HepG2 (cell line): Measurements from ENCODE around the gene MYLK3. TPM values are rescaled to one million over a fixed set of nuclear protein-coding genes. Genes with fewer than 3 reads are reported as not detected.
A peak's percentile ranks its signal among the peaks of the same experiment; 100 is the strongest.

Experiments
- ARNT ChIP-seq: fragments of 450-650 bp; IDR thresholded peaks from 2 replicates; pipeline ENCODE4 v1.6.1; 2017
- DPF2 ChIP-seq: sonication (generic); formaldehyde crosslinking; IDR thresholded peaks from 2 replicates; pipeline ENCODE4 v1.4.0; 2020; ENCODE audit warnings: mild to moderate bottlenecking, low read depth, missing genetic modification reagents, borderline replicate concordance
- JARID2 ChIP-seq: sonication (generic); formaldehyde crosslinking; IDR thresholded peaks from 2 replicates; pipeline ENCODE4 v1.8.1; 2023; ENCODE audit warnings: missing genetic modification reagents, inconsistent platforms; ENCODE audit not compliant: insufficient replicate concordance
- MAF1 ChIP-seq: sonication (generic); formaldehyde crosslinking; IDR thresholded peaks from 2 replicates; pipeline ENCODE4 v1.5.0; 2020; ENCODE audit warnings: missing genetic modification reagents, borderline replicate concordance
- NFRKB ChIP-seq: fragments of 450-650 bp; IDR thresholded peaks from 2 replicates; pipeline ENCODE4 v1.6.1; 2017
- SIX4 ChIP-seq: sonication (generic); formaldehyde crosslinking; IDR thresholded peaks from 2 replicates; pipeline ENCODE4 v1.4.0; 2020; ENCODE audit warnings: missing genetic modification reagents
- SKIL ChIP-seq: sonication (generic); formaldehyde crosslinking; IDR thresholded peaks from 2 replicates; pipeline ENCODE4 v1.8.0; 2022; ENCODE audit warnings: missing genetic modification reagents, mild to moderate bottlenecking, moderate library complexity, borderline replicate concordance
- SOX6 ChIP-seq, 2 experiments: fragments of 450-650 bp in 1 of 2; sonication (generic) in 1 of 2; formaldehyde crosslinking in 1 of 2; IDR thresholded peaks; 2 replicates each; pipeline versions ENCODE4 v1.4.0 to v1.6.1; 2017 to 2020; ENCODE audit warnings: antibody characterized with exemption in 1 of 2, mild to moderate bottlenecking in 1 of 2, missing genetic modification reagents in 1 of 2
- SRF ChIP-seq: IDR thresholded peaks from 2 replicates; pipeline ENCODE4 v1.6.1; 2011; ENCODE audit warnings: mild to moderate bottlenecking, low read depth, low read length, moderate library complexity
- TBX3 ChIP-seq: fragments of 450-650 bp; IDR thresholded peaks from 2 replicates; pipeline ENCODE4 v1.6.1; 2017; ENCODE audit warnings: antibody characterized with exemption, mild to moderate bottlenecking, inconsistent platforms, borderline replicate concordance
- YEATS2 ChIP-seq: sonication (generic); formaldehyde crosslinking; IDR thresholded peaks from 2 replicates; pipeline ENCODE4 v1.4.0; 2020; ENCODE audit warnings: missing genetic modification reagents, borderline replicate concordance
- YY1 ChIP-seq: IDR thresholded peaks from 2 replicates; pipeline ENCODE4 v1.6.1; 2011; ENCODE audit warnings: low read length, low read depth, moderate library complexity, mild to moderate bottlenecking; ENCODE audit not compliant: insufficient read depth, insufficient replicate concordance
- ZNF280D ChIP-seq: sonication (generic); formaldehyde crosslinking; IDR thresholded peaks from 2 replicates; pipeline ENCODE4 v1.5.1; 2020; ENCODE audit warnings: mild to moderate bottlenecking, missing genetic modification reagents
- ZSCAN29 ChIP-seq: sonication (generic); formaldehyde crosslinking; conservative IDR thresholded peaks from 2 replicates; pipeline ENCODE4 v1.4.0; 2020; ENCODE audit warnings: mild to moderate bottlenecking, missing genetic modification reagents
- polyA plus RNA-seq, 8 experiments: library from polyadenylated mRNA; depleted of rRNA in 3 of 8; stranded (reverse) in 7 of 8; unstranded in 1 of 8; fragments of >200 nt; fragmentation: Illumina TruSeq in 4 of 8; extraction: Trizol in 4 of 8; gene quantifications; 2 replicates each; pipeline versions ENCODE4 v1.2.1 to v1.2.3, GENCODE V29; 2011 to 2016; ENCODE audit warnings: low read depth in 4 of 8, missing spikeins in 1 of 8, mixed read lengths in 1 of 8; ENCODE audit not compliant: insufficient read depth in 1 of 8
- total RNA-seq, 5 experiments: library from RNA; depleted of rRNA; stranded (reverse); fragments of >200 nt; fragmentation: Illumina TruSeq; extraction: Trizol; gene quantifications; 2 replicates each; pipeline ENCODE4 v1.2.3, GENCODE V29; 2016; ENCODE audit warnings: low read depth in 1 of 5
- TF ChIP-seq, protein P1 (sequence below): sonication (generic); formaldehyde crosslinking; IDR thresholded peaks from 2 replicates; pipeline ENCODE4 v1.5.0; 2020; ENCODE audit warnings: mild to moderate bottlenecking, missing genetic modification reagents
- TF ChIP-seq, protein P2 (sequence below): sonication (generic); formaldehyde crosslinking; IDR thresholded peaks from 2 replicates; pipeline ENCODE4 v1.4.0; 2020; ENCODE audit warnings: mild to moderate bottlenecking, missing genetic modification reagents, borderline replicate concordance

MYLK3 gene
- total and polyA plus RNA-seq, 2 of the 13 experiments (the other 11 are each of a cell fraction or from before 2014, with no cell fraction given), result 0.04 to 0.18 TPM

GRCh38 chr16:46691726-46692125 lies 56.4 kb downstream of the MYLK3 start (continued):
- 0 out of 2 replicates have a peak, but pooled peaks have one; percentile 35 for TF ChIP-seq ZNF280D (CRISPR knock-in tag)
- no peak for TF ChIP-seq NFRKB
- TF ChIP-seq, protein P1, sequence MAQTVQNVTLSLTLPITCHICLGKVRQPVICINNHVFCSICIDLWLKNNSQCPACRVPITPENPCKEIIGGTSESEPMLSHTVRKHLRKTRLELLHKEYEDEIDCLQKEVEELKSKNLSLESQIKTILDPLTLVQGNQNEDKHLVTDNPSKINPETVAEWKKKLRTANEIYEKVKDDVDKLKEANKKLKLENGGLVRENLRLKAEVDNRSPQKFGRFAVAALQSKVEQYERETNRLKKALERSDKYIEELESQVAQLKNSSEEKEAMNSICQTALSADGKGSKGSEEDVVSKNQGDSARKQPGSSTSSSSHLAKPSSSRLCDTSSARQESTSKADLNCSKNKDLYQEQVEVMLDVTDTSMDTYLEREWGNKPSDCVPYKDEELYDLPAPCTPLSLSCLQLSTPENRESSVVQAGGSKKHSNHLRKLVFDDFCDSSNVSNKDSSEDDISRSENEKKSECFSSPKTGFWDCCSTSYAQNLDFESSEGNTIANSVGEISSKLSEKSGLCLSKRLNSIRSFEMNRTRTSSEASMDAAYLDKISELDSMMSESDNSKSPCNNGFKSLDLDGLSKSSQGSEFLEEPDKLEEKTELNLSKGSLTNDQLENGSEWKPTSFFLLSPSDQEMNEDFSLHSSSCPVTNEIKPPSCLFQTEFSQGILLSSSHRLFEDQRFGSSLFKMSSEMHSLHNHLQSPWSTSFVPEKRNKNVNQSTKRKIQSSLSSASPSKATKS (CRISPR knock-in tag), result 0 out of 2 replicates have a peak, but pooled peaks have one; percentile 63
- no peak for TF ChIP-seq DPF2 (CRISPR knock-in tag)
- TF ChIP-seq MAF1 (CRISPR knock-in tag), result no peak
- no peak for TF ChIP-seq SOX6 (IDR thresholded peaks at IDR 0.05)
- TF ChIP-seq SOX6 (CRISPR knock-in tag; IDR thresholded peaks at IDR 0.05), result peak; percentile 18; the same call in 1 of the 2 replicates
- TF ChIP-seq YEATS2, result 0 out of 2 replicates have a peak, but pooled peaks have one; percentile 21
- TF ChIP-seq SKIL (CRISPR knock-in tag), result no peak
- no peak for TF ChIP-seq TBX3
- TF ChIP-seq YY1, result no peak
- TF ChIP-seq SRF, result no peak
- TF ChIP-seq, protein P2, sequence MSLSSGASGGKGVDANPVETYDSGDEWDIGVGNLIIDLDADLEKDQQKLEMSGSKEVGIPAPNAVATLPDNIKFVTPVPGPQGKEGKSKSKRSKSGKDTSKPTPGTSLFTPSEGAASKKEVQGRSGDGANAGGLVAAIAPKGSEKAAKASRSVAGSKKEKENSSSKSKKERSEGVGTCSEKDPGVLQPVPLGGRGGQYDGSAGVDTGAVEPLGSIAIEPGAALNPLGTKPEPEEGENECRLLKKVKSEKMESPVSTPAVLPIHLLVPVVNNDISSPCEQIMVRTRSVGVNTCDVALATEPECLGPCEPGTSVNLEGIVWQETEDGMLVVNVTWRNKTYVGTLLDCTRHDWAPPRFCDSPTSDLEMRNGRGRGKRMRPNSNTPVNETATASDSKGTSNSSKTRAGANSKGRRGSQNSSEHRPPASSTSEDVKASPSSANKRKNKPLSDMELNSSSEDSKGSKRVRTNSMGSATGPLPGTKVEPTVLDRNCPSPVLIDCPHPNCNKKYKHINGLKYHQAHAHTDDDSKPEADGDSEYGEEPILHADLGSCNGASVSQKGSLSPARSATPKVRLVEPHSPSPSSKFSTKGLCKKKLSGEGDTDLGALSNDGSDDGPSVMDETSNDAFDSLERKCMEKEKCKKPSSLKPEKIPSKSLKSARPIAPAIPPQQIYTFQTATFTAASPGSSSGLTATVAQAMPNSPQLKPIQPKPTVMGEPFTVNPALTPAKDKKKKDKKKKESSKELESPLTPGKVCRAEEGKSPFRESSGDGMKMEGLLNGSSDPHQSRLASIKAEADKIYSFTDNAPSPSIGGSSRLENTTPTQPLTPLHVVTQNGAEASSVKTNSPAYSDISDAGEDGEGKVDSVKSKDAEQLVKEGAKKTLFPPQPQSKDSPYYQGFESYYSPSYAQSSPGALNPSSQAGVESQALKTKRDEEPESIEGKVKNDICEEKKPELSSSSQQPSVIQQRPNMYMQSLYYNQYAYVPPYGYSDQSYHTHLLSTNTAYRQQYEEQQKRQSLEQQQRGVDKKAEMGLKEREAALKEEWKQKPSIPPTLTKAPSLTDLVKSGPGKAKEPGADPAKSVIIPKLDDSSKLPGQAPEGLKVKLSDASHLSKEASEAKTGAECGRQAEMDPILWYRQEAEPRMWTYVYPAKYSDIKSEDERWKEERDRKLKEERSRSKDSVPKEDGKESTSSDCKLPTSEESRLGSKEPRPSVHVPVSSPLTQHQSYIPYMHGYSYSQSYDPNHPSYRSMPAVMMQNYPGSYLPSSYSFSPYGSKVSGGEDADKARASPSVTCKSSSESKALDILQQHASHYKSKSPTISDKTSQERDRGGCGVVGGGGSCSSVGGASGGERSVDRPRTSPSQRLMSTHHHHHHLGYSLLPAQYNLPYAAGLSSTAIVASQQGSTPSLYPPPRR (CRISPR knock-in tag), result no peak
- TF ChIP-seq ZSCAN29, result no peak
- TF ChIP-seq SIX4 (CRISPR knock-in tag), result no peak
- no peak for TF ChIP-seq ARNT
- no peak for TF ChIP-seq JARID2 (CRISPR knock-in tag)
